Measurements from ENCODE around the gene PAPPA2.
"Not testable (repeated sequence)": the region's sequence is repeated elsewhere in the genome, so short reads cannot be mapped to it uniquely, and the experiment has no call there.

PAPPA2 gene

GRCh38 chr1:176752505-176752904 lies 289.5 kb downstream of the PAPPA2 start:
- Histone ChIP-seq H3K36me3 (ENCODE audit: insufficient read depth, low read length) (no peaks in the 10 kb centered on the region), H2AFZ (ENCODE audit: low read length) (no peak overlapping the region), H3K9me2 (ENCODE audit: low read depth, low read length) (no peaks in the 10 kb centered on the region), H3K4me3 (ENCODE audit: low read depth, low read length, poor library complexity, severe bottlenecking) (no peak overlapping the region), H3K9me3 (ENCODE audit: low read length) (no peaks in the 10 kb centered on the region), H3K27ac (ENCODE audit: low read depth, low read length, poor library complexity, severe bottlenecking) (no peak overlapping the region), H3K79me2 (ENCODE audit: insufficient read depth, low read length) (no peaks in the 10 kb centered on the region), H3K27me3 (ENCODE audit: insufficient read depth, low read length) (no peaks in the 10 kb centered on the region), H3K4me1 (ENCODE audit: insufficient read depth, low read length, severe bottlenecking) (no peaks in the 10 kb centered on the region), H3K9ac (ENCODE audit: low read length) (no peak overlapping the region), H3K4me2 (ENCODE audit: low read length) (no peak overlapping the region), H3F3A (ENCODE audit: insufficient read depth, low read length) (no peaks in the 10 kb centered on the region), H4K20me1 (ENCODE audit: insufficient read depth, low read length) (no peaks in the 10 kb centered on the region)
- TF ChIP-seq CTCF (IDR thresholded peaks at IDR 0.05; ENCODE audit: low read length) (no peak), EZH2 (IDR thresholded peaks at IDR 0.05; ENCODE audit: borderline replicate concordance, low read length) (no peak)

- no peaks in the 10 kb centered on the region for H3K4me1 ChIP-seq (ENCODE audit: insufficient read depth, low read length, severe bottlenecking)
- no peaks in the 10 kb centered on the region for H3K9me2 ChIP-seq (ENCODE audit: low read depth, low read length)
- H2AFZ ChIP-seq (ENCODE audit: low read length), result no peak overlapping the region
- no peaks in the 10 kb centered on the region for H3K27me3 ChIP-seq (ENCODE audit: insufficient read depth, low read length)
- H3K79me2 ChIP-seq (ENCODE audit: insufficient read depth, low read length), result no peaks in the 10 kb centered on the region
- H3K4me3 ChIP-seq (ENCODE audit: low read depth, low read length, poor library complexity, severe bottlenecking), result no peak overlapping the region
- no peak for TF ChIP-seq EZH2 (IDR thresholded peaks at IDR 0.05; ENCODE audit: borderline replicate concordance, low read length)
- no peak for TF ChIP-seq CTCF (IDR thresholded peaks at IDR 0.05; ENCODE audit: low read length)
- H3K4me2 ChIP-seq (ENCODE audit: low read length), result no peak overlapping the region
- no peak overlapping the region for H3K9ac ChIP-seq (ENCODE audit: low read length)
- H3F3A ChIP-seq (ENCODE audit: insufficient read depth, low read length), result no peaks in the 10 kb centered on the region
- no peak overlapping the region for H3K27ac ChIP-seq (ENCODE audit: low read depth, low read length, poor library complexity, severe bottlenecking)
- no peaks in the 10 kb centered on the region for H3K9me3 ChIP-seq (ENCODE audit: low read length)
- no peaks in the 10 kb centered on the region for H4K20me1 ChIP-seq (ENCODE audit: insufficient read depth, low read length)
- no peaks in the 10 kb centered on the region for H3K36me3 ChIP-seq (ENCODE audit: insufficient read depth, low read length)
Measured at GRCh38 chr1:176754676-176755075, 291.7 kb downstream of the PAPPA2 start.

- H3K9ac ChIP-seq (ENCODE audit: low read length); H3K9me2 ChIP-seq (ENCODE audit: low read depth, low read length); H3K4me1 ChIP-seq (ENCODE audit: insufficient read depth, low read length, severe bottlenecking); H2AFZ ChIP-seq (ENCODE audit: low read length); H3K9me3 ChIP-seq (ENCODE audit: low read length); H3K4me3 ChIP-seq (ENCODE audit: low read depth, low read length, poor library complexity, severe bottlenecking); H3K79me2 ChIP-seq (ENCODE audit: insufficient read depth, low read length); H3K27ac ChIP-seq (ENCODE audit: low read depth, low read length, poor library complexity, severe bottlenecking); H3K27me3 ChIP-seq (ENCODE audit: insufficient read depth, low read length); H3F3A ChIP-seq (ENCODE audit: insufficient read depth, low read length); H3K36me3 ChIP-seq (ENCODE audit: insufficient read depth, low read length); H3K4me2 ChIP-seq (ENCODE audit: low read length); H4K20me1 ChIP-seq (ENCODE audit: insufficient read depth, low read length): not testable (repeated sequence)
Measured at GRCh38 chr1:176756817-176757216, 293.8 kb downstream of the PAPPA2 start.

- no peaks in the 10 kb centered on the region for H3F3A ChIP-seq (ENCODE audit: insufficient read depth, low read length)
- no peak for TF ChIP-seq CTCF (IDR thresholded peaks at IDR 0.05; ENCODE audit: low read length)
- TF ChIP-seq EZH2 (IDR thresholded peaks at IDR 0.05; ENCODE audit: borderline replicate concordance, low read length), result no peak
Measured at GRCh38 chr1:176765608-176766007, 302.6 kb downstream of the PAPPA2 start.

More at GRCh38 chr1:176765608-176766007, 302.6 kb downstream of the PAPPA2 start:
- H3K79me2 ChIP-seq (ENCODE audit: insufficient read depth, low read length), result no peaks in the 10 kb centered on the region
- no peak overlapping the region for H3K4me2 ChIP-seq (ENCODE audit: low read length)
- H3K4me3 ChIP-seq (ENCODE audit: low read depth, low read length, poor library complexity, severe bottlenecking), result no peak overlapping the region
- H3K9me2 ChIP-seq (ENCODE audit: low read depth, low read length), result no peaks in the 10 kb centered on the region
- no peak overlapping the region for H2AFZ ChIP-seq (ENCODE audit: low read length)
- H3K27ac ChIP-seq (ENCODE audit: low read depth, low read length, poor library complexity, severe bottlenecking), result no peak overlapping the region
- H3K9me3 ChIP-seq (ENCODE audit: low read length), result no peaks in the 10 kb centered on the region
- no peaks in the 10 kb centered on the region for H3K27me3 ChIP-seq (ENCODE audit: insufficient read depth, low read length)
- H3K4me1 ChIP-seq (ENCODE audit: insufficient read depth, low read length, severe bottlenecking), result no peaks in the 10 kb centered on the region
- H4K20me1 ChIP-seq (ENCODE audit: insufficient read depth, low read length), result no peaks in the 10 kb centered on the region
- H3K9ac ChIP-seq (ENCODE audit: low read length), result no peak overlapping the region
- H3K36me3 ChIP-seq (ENCODE audit: insufficient read depth, low read length), result no peaks in the 10 kb centered on the region
